OCI-LY3 (cell line): ENCODE data around the gene ADGRD1.

Experiments
- EZH2phosphoT487 ChIP-seq: fragments of 200-600 bp; shearing (Covaris generic); IDR thresholded peaks from 2 replicates; pipeline ENCODE4 v1.6.1; 2018; ENCODE audit warnings: antibody characterized with exemption, mixed run types, low read depth
- TF ChIP-seq, protein P1 (sequence below): fragments of 200-600, 300-600 bp; sonication (generic); IDR thresholded peaks from 2 replicates; pipeline ENCODE4 v1.5.1; 2014; ENCODE audit warnings: antibody characterized with exemption, low read length, low read depth

DNA sequence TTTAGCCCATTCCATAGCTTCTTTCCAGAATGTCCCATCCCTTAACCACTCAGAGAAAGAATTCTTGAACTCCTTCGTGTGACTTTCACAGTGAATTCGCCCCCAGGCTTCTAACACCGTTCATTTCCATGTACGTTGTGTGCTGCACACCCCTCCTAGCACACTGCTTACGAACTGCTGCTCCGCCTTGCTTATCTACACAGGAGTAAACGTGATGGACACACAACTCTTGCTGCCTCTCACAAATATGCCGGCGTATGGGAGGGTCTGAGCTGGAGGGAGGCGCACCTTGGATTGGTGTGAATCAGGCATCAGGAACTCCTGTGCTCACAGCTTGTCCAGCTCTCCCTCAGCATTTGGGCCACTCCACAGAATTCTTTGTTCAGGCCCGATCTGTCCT is 3.9 kb upstream of the ADGRD1 start:
- TF ChIP-seq, protein P1, sequence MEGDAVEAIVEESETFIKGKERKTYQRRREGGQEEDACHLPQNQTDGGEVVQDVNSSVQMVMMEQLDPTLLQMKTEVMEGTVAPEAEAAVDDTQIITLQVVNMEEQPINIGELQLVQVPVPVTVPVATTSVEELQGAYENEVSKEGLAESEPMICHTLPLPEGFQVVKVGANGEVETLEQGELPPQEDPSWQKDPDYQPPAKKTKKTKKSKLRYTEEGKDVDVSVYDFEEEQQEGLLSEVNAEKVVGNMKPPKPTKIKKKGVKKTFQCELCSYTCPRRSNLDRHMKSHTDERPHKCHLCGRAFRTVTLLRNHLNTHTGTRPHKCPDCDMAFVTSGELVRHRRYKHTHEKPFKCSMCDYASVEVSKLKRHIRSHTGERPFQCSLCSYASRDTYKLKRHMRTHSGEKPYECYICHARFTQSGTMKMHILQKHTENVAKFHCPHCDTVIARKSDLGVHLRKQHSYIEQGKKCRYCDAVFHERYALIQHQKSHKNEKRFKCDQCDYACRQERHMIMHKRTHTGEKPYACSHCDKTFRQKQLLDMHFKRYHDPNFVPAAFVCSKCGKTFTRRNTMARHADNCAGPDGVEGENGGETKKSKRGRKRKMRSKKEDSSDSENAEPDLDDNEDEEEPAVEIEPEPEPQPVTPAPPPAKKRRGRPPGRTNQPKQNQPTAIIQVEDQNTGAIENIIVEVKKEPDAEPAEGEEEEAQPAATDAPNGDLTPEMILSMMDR: no peak
- no peak for TF ChIP-seq EZH2phosphoT487
